DND-41 (cell line): ENCODE data around the gene FOXJ3.

ENCODE experiments used
- EZH2 ChIP-seq: IDR thresholded peaks from 3 replicates; pipeline ENCODE4 v1.6.1; 2012; ENCODE audit warnings: borderline replicate concordance, low read depth, mild to moderate bottlenecking, moderate library complexity, low read length, inconsistent platforms; ENCODE audit not compliant: severe bottlenecking
- TF ChIP-seq, protein P1 (sequence below): IDR thresholded peaks from 2 replicates; pipeline ENCODE4 v1.5.1; 2012; ENCODE audit warnings: borderline replicate concordance, low read length, moderate library complexity, mild to moderate bottlenecking; ENCODE audit not compliant: poor library complexity, severe bottlenecking; ENCODE audit errors: extremely low read depth

DNA sequence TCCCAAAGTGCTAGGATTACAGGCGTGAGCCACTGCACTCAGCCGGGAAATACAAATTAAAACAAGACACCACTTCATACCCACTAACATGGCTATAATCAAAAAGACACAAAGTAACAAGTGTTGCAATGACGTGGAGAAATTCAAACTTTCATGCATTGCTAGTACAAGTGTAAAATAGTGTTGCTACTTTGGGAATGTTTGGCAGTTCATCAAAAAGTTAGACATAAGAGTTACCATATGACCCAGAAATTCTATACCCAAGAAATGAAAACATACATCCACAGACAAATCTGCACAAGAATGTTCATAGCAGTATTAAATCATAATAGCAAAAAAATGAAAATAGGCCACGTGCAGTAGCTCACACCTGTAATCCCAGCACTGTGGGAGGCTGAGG is 16.4 kb downstream of the FOXJ3 start:
- TF ChIP-seq, protein P1, sequence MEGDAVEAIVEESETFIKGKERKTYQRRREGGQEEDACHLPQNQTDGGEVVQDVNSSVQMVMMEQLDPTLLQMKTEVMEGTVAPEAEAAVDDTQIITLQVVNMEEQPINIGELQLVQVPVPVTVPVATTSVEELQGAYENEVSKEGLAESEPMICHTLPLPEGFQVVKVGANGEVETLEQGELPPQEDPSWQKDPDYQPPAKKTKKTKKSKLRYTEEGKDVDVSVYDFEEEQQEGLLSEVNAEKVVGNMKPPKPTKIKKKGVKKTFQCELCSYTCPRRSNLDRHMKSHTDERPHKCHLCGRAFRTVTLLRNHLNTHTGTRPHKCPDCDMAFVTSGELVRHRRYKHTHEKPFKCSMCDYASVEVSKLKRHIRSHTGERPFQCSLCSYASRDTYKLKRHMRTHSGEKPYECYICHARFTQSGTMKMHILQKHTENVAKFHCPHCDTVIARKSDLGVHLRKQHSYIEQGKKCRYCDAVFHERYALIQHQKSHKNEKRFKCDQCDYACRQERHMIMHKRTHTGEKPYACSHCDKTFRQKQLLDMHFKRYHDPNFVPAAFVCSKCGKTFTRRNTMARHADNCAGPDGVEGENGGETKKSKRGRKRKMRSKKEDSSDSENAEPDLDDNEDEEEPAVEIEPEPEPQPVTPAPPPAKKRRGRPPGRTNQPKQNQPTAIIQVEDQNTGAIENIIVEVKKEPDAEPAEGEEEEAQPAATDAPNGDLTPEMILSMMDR, result no peak
- no peak for TF ChIP-seq EZH2
